ENCODE measurements around the gene EFNA4. TPM values are rescaled to one million over a fixed set of nuclear protein-coding genes. Genes with fewer than 3 reads are reported as not detected.

The EFNA4 gene
- total RNA-seq, 1 experiment from 2014 or later = 17.0 TPM

- Histone ChIP-seq H3K27ac (ENCODE audit: low read depth, low read length, poor library complexity, severe bottlenecking) (no peak overlapping the region), H3K27me3 (replicated peaks; ENCODE audit: insufficient read depth, low read depth, low read length, poor library complexity) (no peaks in the 10 kb centered on the region), H3K9me3 (ENCODE audit: low read depth, low read length, poor library complexity, severe bottlenecking) (no peaks in the 10 kb centered on the region), H3K36me3 (ENCODE audit: insufficient read depth, low read length, poor library complexity, severe bottlenecking) (no peaks in the 10 kb centered on the region), H3K4me3 (ENCODE audit: low read depth, low read length, poor library complexity, severe bottlenecking) (no peak overlapping the region), H3K4me1 (ENCODE audit: insufficient read depth, low read length, poor library complexity, severe bottlenecking) (no peaks in the 10 kb centered on the region)
- DNase-seq (ENCODE audit: low spot score) = no peak
- intact Hi-C loops (cut with micrococcal nuclease; ENCODE audit: unreplicated experiment) = no loop called here
- no TSS peak for BruUV-seq (replicated peaks)
- ChIA-PET POLR2A (ENCODE audit: low non-redundant PET) (no interaction called here), CTCF (interaction anchor here (1.4 kb wide), 1 partner anchor 13 kb away, joined by 6 read pairs; no protein-coding TSS in a partner anchor)
- TF ChIP-seq CTCF (conservative IDR thresholded peaks at IDR 0.05; ENCODE audit: low read depth, low read length) (no peak), EZH2 (IDR thresholded peaks at IDR 0.05; ENCODE audit: borderline replicate concordance, low read depth, low read length, poor library complexity, severe bottlenecking) (no peak)
Observed at GRCh38 chr1:155030243-155030795, 33.2 kb upstream of the EFNA4 start.

- Histone ChIP-seq H3K36me3 (ENCODE audit: insufficient read depth, low read length, poor library complexity, severe bottlenecking) (no peaks in the 10 kb centered on the region), H3K4me1 (ENCODE audit: insufficient read depth, low read length, poor library complexity, severe bottlenecking) (no peaks in the 10 kb centered on the region), H3K9me3 (ENCODE audit: low read depth, low read length, poor library complexity, severe bottlenecking) (no peaks in the 10 kb centered on the region), H3K27ac (ENCODE audit: low read depth, low read length, poor library complexity, severe bottlenecking) (no peak overlapping the region), H3K27me3 (replicated peaks; ENCODE audit: insufficient read depth, low read depth, low read length, poor library complexity) (no peaks in the 10 kb centered on the region), H3K4me3 (ENCODE audit: low read depth, low read length, poor library complexity, severe bottlenecking) (no peak overlapping the region)
- BruUV-seq (replicated peaks) = no TSS peak
- TF ChIP-seq CTCF (conservative IDR thresholded peaks at IDR 0.05; ENCODE audit: low read depth, low read length) = no peak
- TF ChIP-seq EZH2 (IDR thresholded peaks at IDR 0.05; ENCODE audit: borderline replicate concordance, low read depth, low read length, poor library complexity, severe bottlenecking) = no peak
- ChIA-PET POLR2A (ENCODE audit: low non-redundant PET) (no interaction called here), CTCF (no interaction called here)
- intact Hi-C loops (cut with micrococcal nuclease; ENCODE audit: unreplicated experiment) = no loop called here
- DNase-seq (ENCODE audit: low spot score) = no peak
Observed at GRCh38 chr1:155030899-155031298, 32.6 kb upstream of the EFNA4 start.

GRCh38 chr1:155032886-155033285 lies 30.7 kb upstream of the EFNA4 start:
- Histone ChIP-seq H3K36me3 (ENCODE audit: insufficient read depth, low read length, poor library complexity, severe bottlenecking) (no peaks in the 10 kb centered on the region), H3K27ac (ENCODE audit: low read depth, low read length, poor library complexity, severe bottlenecking) (no peak overlapping the region), H3K4me1 (ENCODE audit: insufficient read depth, low read length, poor library complexity, severe bottlenecking) (no peaks in the 10 kb centered on the region), H3K4me3 (ENCODE audit: low read depth, low read length, poor library complexity, severe bottlenecking) (no peak overlapping the region), H3K27me3 (replicated peaks; ENCODE audit: insufficient read depth, low read depth, low read length, poor library complexity) (no peaks in the 10 kb centered on the region), H3K9me3 (ENCODE audit: low read depth, low read length, poor library complexity, severe bottlenecking) (no peaks in the 10 kb centered on the region)
- no TSS peak for BruUV-seq (replicated peaks)
- no peak for DNase-seq (ENCODE audit: low spot score)
- TF ChIP-seq CTCF (conservative IDR thresholded peaks at IDR 0.05; ENCODE audit: low read depth, low read length) (no peak), EZH2 (IDR thresholded peaks at IDR 0.05; ENCODE audit: borderline replicate concordance, low read depth, low read length, poor library complexity, severe bottlenecking) (no peak)
- POLR2A ChIA-PET (ENCODE audit: low non-redundant PET) = no interaction called here
- CTCF ChIA-PET = no interaction called here
- intact Hi-C loops (cut with micrococcal nuclease; ENCODE audit: unreplicated experiment) = no loop called here
